BE2C (cell line): Measurements from ENCODE around the gene EBP.

Experiments
- DNase-seq: peaks from one replicate; pipeline ENCODE4 v3.0.0-alpha.2; 2020
- H3K27me3 ChIP-seq: fragments of 250-450 bp; sonication (Bioruptor Pico); 2 replicates; pipeline ENCODE4 v1.5.1; 2020; ENCODE audit warnings: mild to moderate bottlenecking
- H3K36me3 ChIP-seq: fragments of 250-450 bp; sonication (Bioruptor Pico); 2 replicates; pipeline ENCODE4 v1.5.1; 2020; ENCODE audit warnings: mild to moderate bottlenecking
- H3K4me1 ChIP-seq: fragments of 250-450 bp; sonication (Bioruptor Pico); 2 replicates; pipeline ENCODE4 v1.5.1; 2020
- H3K4me3 ChIP-seq: 2 replicates; pipeline ENCODE4 v1.5.1; 2011; ENCODE audit warnings: low read depth, low read length
- H3K9me3 ChIP-seq: fragments of 250-450 bp; sonication (Bioruptor Pico); 2 replicates; pipeline ENCODE4 v1.5.1; 2020
- TF ChIP-seq, protein P1 (sequence below): IDR thresholded peaks from 2 replicates; pipeline ENCODE4 v1.5.1; 2012; ENCODE audit warnings: mild to moderate bottlenecking, low read depth, low read length

The EBP gene

DNA sequence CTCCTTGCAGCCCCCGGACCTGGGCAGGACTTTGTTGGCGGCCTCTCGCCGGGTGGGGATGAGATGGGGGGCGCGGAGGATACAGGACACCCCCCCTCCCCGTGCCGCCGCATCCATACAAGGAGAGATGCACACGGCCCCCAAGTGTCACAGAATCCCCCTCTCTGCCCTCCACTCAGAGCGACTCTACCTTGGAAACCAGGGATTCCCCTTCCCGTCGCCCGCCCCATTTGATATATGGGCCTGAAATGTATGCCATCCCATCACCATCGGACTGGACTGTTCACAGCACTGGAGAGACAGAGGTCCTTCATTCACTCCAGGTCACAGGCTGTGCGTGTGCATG, 12.4 kb upstream of the EBP start:
- H3K4me1 ChIP-seq: peaks cover 9% of the 10 kb centered on the region
- no peak for DNase-seq
- H3K9me3 ChIP-seq: no peaks in the 10 kb centered on the region
- no peaks in the 10 kb centered on the region for H3K36me3 ChIP-seq
- H3K4me3 ChIP-seq: peak overlapping the region; percentile 67
- no peaks in the 10 kb centered on the region for H3K27me3 ChIP-seq
- TF ChIP-seq, protein P1, sequence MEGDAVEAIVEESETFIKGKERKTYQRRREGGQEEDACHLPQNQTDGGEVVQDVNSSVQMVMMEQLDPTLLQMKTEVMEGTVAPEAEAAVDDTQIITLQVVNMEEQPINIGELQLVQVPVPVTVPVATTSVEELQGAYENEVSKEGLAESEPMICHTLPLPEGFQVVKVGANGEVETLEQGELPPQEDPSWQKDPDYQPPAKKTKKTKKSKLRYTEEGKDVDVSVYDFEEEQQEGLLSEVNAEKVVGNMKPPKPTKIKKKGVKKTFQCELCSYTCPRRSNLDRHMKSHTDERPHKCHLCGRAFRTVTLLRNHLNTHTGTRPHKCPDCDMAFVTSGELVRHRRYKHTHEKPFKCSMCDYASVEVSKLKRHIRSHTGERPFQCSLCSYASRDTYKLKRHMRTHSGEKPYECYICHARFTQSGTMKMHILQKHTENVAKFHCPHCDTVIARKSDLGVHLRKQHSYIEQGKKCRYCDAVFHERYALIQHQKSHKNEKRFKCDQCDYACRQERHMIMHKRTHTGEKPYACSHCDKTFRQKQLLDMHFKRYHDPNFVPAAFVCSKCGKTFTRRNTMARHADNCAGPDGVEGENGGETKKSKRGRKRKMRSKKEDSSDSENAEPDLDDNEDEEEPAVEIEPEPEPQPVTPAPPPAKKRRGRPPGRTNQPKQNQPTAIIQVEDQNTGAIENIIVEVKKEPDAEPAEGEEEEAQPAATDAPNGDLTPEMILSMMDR: no peak

- no peaks in the 10 kb centered on the region; the same call in 1 of the 2 replicates for H3K36me3 ChIP-seq
- H3K9me3 ChIP-seq: no peaks in the 10 kb centered on the region
- TF ChIP-seq, protein P1: no peak
- peak overlapping the region; percentile 67 for H3K4me3 ChIP-seq
- H3K4me1 ChIP-seq: peaks cover 9% of the 10 kb centered on the region
- no peak for DNase-seq
- H3K27me3 ChIP-seq: no peaks in the 10 kb centered on the region
Measured at GRCh38 chrX:48509619-48510018, 12.0 kb upstream of the EBP start.

DNA sequence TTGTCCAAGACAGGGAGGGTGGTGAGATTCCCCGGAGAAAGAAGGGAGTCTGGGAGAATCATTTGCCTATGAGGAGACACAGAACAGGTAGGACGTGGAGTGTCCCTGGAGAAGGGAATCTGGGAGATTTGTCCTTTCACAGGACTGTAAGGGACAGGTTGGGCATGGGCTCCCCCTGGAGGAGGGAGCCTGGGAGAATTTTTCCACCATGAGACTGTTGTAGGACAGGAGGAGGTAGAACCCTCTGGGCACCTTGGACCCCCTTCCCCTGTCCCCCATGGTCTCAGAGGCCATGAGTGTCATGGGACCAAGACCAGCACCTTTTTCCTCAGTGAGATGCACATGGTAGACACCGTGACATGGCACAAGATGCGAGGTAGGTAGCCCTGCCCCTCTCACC, 10.0 kb upstream of the EBP start:
- Histone ChIP-seq H3K36me3 (no peaks in the 10 kb centered on the region; the same call in 1 of the 2 replicates), H3K9me3 (no peaks in the 10 kb centered on the region), H3K27me3 (no peaks in the 10 kb centered on the region), H3K4me3 (no peak overlapping the region), H3K4me1 (peaks cover 9% of the 10 kb centered on the region)
- no peak for DNase-seq
- TF ChIP-seq, protein P1: peak; percentile 57

GRCh38 chrX:48512371-48512935, 9.2 kb upstream of the EBP start:
- Histone ChIP-seq H3K4me1 (peaks cover 9% of the 10 kb centered on the region), H3K27me3 (no peaks in the 10 kb centered on the region), H3K9me3 (no peaks in the 10 kb centered on the region), H3K36me3 (no peaks in the 10 kb centered on the region; the same call in 1 of the 2 replicates), H3K4me3 (no peak overlapping the region)
- DNase-seq: no peak
- TF ChIP-seq, protein P1: no peak

DNA sequence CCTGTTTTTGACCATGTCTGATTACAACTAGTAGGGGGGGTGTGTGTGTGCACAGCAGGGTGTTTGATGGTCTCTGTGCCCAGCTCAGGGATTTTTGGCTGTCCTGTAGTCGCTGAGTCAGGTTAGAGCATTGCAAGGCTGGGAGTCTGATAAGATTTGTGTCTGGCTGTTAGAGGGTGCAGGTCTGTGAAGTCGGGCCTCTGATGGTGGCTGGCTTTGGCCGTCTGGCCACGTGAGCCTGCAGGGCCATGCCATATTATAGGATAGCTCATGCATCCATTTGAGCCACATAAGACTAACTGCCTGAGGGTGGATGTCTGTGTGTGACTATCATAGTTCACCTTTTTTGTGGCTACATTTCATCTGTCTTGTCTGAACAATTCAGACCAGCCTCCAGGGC, 7.9 kb upstream of the EBP start:
- Histone ChIP-seq H3K27me3 (no peaks in the 10 kb centered on the region), H3K4me1 (peaks cover 9% of the 10 kb centered on the region), H3K36me3 (no peaks in the 10 kb centered on the region; the same call in 1 of the 2 replicates), H3K9me3 (no peaks in the 10 kb centered on the region), H3K4me3 (no peak overlapping the region)
- TF ChIP-seq, protein P1: no peak
- peak; percentile 51 for DNase-seq

- peaks cover 9% of the 10 kb centered on the region for H3K4me1 ChIP-seq
- TF ChIP-seq, protein P1: no peak
- H3K4me3 ChIP-seq: no peak overlapping the region
- H3K9me3 ChIP-seq: no peaks in the 10 kb centered on the region
- DNase-seq: no peak
- H3K27me3 ChIP-seq: no peaks in the 10 kb centered on the region
- H3K36me3 ChIP-seq: no peaks in the 10 kb centered on the region; the same call in 1 of the 2 replicates
Measured at GRCh38 chrX:48514126-48514806, 7.3 kb upstream of the EBP start.
